PC-9 (cell line): ENCODE results near the gene CTSH.

Experiments
- EZH2 ChIP-seq: fragments of 200-600 bp; sonication (generic); IDR thresholded peaks from 2 replicates; pipeline ENCODE4 v1.8.0; 2017; ENCODE audit warnings: antibody characterized with exemption, low read depth
- TF ChIP-seq, protein P1 (sequence below): fragments of 200-600 bp; sonication (generic); conservative IDR thresholded peaks from 2 replicates; pipeline ENCODE4 v1.6.1; 2017; ENCODE audit warnings: mixed run types, antibody characterized with exemption, mild to moderate bottlenecking, moderate library complexity

DNA sequence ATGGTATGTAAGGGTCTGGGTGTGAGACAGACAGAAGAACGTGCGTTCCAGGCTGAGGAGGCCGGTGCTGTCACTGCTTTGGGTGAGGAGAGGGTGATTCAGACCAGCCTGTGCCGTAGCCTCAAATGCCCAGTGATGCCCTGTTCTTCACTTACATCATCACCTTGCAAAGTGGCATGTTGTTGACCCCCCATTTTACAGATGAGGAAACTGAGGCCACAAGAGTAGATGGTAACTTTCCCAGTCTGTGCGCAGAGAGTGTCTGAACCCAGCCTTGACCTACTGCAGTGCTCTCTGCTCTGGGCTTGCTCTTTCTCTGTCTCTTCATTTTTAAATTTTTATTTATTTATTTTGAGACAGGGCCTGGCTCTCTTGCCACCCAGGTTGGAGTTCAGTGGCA, 1.6 kb upstream of the CTSH start:
- TF ChIP-seq, protein P1, sequence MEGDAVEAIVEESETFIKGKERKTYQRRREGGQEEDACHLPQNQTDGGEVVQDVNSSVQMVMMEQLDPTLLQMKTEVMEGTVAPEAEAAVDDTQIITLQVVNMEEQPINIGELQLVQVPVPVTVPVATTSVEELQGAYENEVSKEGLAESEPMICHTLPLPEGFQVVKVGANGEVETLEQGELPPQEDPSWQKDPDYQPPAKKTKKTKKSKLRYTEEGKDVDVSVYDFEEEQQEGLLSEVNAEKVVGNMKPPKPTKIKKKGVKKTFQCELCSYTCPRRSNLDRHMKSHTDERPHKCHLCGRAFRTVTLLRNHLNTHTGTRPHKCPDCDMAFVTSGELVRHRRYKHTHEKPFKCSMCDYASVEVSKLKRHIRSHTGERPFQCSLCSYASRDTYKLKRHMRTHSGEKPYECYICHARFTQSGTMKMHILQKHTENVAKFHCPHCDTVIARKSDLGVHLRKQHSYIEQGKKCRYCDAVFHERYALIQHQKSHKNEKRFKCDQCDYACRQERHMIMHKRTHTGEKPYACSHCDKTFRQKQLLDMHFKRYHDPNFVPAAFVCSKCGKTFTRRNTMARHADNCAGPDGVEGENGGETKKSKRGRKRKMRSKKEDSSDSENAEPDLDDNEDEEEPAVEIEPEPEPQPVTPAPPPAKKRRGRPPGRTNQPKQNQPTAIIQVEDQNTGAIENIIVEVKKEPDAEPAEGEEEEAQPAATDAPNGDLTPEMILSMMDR = no peak
- TF ChIP-seq EZH2 = no peak
